Endothelial cell (in vitro differentiated cells): Measurements from ENCODE around the gene CASP6. TPM values are rescaled to one million over a fixed set of nuclear protein-coding genes. Genes with fewer than 3 reads are reported as not detected.

ENCODE experiments used
- DNase-seq: peaks from one replicate; pipeline ENCODE4 v3.0.0; 2021; ENCODE audit warnings: low spot score
- H3K27ac Mint-ChIP-seq: one replicate; pipeline ENCODE4 v1.8.0; 2021; ENCODE audit warnings: mixed read lengths, inconsistent platforms; ENCODE audit not compliant: unreplicated experiment
- H3K27me3 Mint-ChIP-seq: one replicate; pipeline ENCODE4 v1.8.0; 2021; ENCODE audit warnings: mild to moderate bottlenecking, moderate library complexity, mixed read lengths, inconsistent platforms; ENCODE audit not compliant: unreplicated experiment
- H3K36me3 Mint-ChIP-seq: one replicate; pipeline ENCODE4 v1.8.0; 2021; ENCODE audit warnings: mild to moderate bottlenecking, low read depth, mixed read lengths, inconsistent platforms; ENCODE audit not compliant: unreplicated experiment
- H3K4me1 Mint-ChIP-seq: one replicate; pipeline ENCODE4 v1.8.0; 2021; ENCODE audit warnings: mild to moderate bottlenecking, mixed read lengths, inconsistent platforms; ENCODE audit not compliant: unreplicated experiment
- H3K4me3 Mint-ChIP-seq: one replicate; pipeline ENCODE4 v1.8.0; 2021; ENCODE audit warnings: mild to moderate bottlenecking, mixed read lengths, inconsistent platforms; ENCODE audit not compliant: unreplicated experiment
- H3K9me3 Mint-ChIP-seq: one replicate; pipeline ENCODE4 v1.8.0; 2021; ENCODE audit warnings: mixed read lengths, inconsistent platforms; ENCODE audit not compliant: unreplicated experiment
- total RNA-seq: library from RNA; stranded (reverse); fragmentation: NEBNext Ultra II Directional; extraction: Animal tissue kit (Norgen Biotek cat#: 25700); gene quantifications from one replicate; pipeline ENCODE4 v1.2.1, GENCODE V29; 2021; ENCODE audit not compliant: unreplicated experiment
- TF ChIP-seq, protein P1 (sequence below): fragments of 200-600 bp; sonication (generic); IDR thresholded peaks from one replicate; pipeline ENCODE4 v1.5.0; 2021; ENCODE audit warnings: antibody characterized with exemption; ENCODE audit not compliant: unreplicated experiment

Gene CASP6
- total RNA-seq, 1 donor from 2014 or later, result 76.4 TPM

- Mint-ChIP-seq H3K4me3 (peak within 1 kb of the TSS; percentile 92), H3K36me3 (peaks cover 3% of the 10 kb centered on the region), H3K27ac (peak within 1 kb of the TSS; percentile 82), H3K27me3 (peaks cover 3% of the 10 kb centered on the region), H3K9me3 (no peaks in the 10 kb centered on the region), H3K4me1 (peaks cover 15% of the 10 kb centered on the region)
- TF ChIP-seq, protein P1, sequence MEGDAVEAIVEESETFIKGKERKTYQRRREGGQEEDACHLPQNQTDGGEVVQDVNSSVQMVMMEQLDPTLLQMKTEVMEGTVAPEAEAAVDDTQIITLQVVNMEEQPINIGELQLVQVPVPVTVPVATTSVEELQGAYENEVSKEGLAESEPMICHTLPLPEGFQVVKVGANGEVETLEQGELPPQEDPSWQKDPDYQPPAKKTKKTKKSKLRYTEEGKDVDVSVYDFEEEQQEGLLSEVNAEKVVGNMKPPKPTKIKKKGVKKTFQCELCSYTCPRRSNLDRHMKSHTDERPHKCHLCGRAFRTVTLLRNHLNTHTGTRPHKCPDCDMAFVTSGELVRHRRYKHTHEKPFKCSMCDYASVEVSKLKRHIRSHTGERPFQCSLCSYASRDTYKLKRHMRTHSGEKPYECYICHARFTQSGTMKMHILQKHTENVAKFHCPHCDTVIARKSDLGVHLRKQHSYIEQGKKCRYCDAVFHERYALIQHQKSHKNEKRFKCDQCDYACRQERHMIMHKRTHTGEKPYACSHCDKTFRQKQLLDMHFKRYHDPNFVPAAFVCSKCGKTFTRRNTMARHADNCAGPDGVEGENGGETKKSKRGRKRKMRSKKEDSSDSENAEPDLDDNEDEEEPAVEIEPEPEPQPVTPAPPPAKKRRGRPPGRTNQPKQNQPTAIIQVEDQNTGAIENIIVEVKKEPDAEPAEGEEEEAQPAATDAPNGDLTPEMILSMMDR, result no peak
- peak; percentile 65 for DNase-seq
Measured at GRCh38 chr4:109729718-109730618, 26.7 kb upstream of the CASP6 start, which contains the start of gene PLA2G12A. TSS of gene PLA2G12A (minus strand) at chr4:109730070. CDS start at chr4:109729809, 261 bp downstream.

DNA sequence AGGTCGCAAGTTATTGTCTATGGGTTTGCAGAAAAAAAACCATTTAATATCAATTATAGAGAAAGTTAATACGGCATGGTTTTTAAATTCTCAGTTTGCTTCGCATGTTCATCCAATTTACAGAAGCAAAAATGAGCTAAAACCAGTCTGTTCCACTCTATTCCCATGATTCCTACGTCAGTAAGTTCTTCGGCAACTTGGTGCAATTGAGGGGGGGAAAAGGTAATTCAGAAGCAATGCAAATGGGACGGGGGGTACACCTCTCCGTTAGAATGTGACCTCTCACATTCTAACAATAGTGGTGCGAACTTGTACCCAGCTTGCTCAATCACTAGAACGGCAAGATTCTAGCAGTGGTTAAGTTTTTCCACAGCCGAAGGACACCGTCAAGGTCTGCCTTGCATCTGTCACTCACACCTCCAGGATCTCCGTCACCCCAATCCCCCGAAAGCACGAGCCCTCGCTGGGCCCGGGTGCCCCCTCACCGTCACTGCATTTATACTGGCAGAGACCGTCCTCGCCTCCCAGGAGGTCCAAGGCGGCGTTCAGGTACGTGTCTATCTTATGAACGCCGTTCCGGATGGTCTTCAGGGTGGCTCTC, 26.0 kb upstream of the CASP6 start:
- TF ChIP-seq, protein P1, result no peak
- H3K4me1 Mint-ChIP-seq, result peaks cover 15% of the 10 kb centered on the region
- H3K9me3 Mint-ChIP-seq, result no peaks in the 10 kb centered on the region
- H3K36me3 Mint-ChIP-seq, result peaks cover 2% of the 10 kb centered on the region
- DNase-seq, result no peak
- peak overlapping the region; percentile 92 for H3K4me3 Mint-ChIP-seq
- H3K27ac Mint-ChIP-seq, result peak overlapping the region; percentile 52
- H3K27me3 Mint-ChIP-seq, result peaks cover 3% of the 10 kb centered on the region

GRCh38 chr4:109728385-109728784, 25.1 kb upstream of the CASP6 start:
- DNase-seq, result no peak
- TF ChIP-seq, protein P1, result no peak
- H3K27me3 Mint-ChIP-seq, result peaks cover 3% of the 10 kb centered on the region
- H3K4me3 Mint-ChIP-seq, result peak overlapping the region; percentile 92
- peaks cover under 1% of the 10 kb centered on the region for H3K36me3 Mint-ChIP-seq
- no peaks in the 10 kb centered on the region for H3K9me3 Mint-ChIP-seq
- H3K4me1 Mint-ChIP-seq, result peaks cover 15% of the 10 kb centered on the region
- no peak overlapping the region for H3K27ac Mint-ChIP-seq

GRCh38 chr4:109723110-109723509, 19.9 kb upstream of the CASP6 start:
- Mint-ChIP-seq H3K4me3 (no peak overlapping the region), H3K27me3 (no peaks in the 10 kb centered on the region), H3K27ac (no peak overlapping the region), H3K36me3 (peaks cover 14% of the 10 kb centered on the region), H3K9me3 (no peaks in the 10 kb centered on the region), H3K4me1 (peaks cover 4% of the 10 kb centered on the region)
- no peak for DNase-seq
- TF ChIP-seq, protein P1, result no peak

DNA sequence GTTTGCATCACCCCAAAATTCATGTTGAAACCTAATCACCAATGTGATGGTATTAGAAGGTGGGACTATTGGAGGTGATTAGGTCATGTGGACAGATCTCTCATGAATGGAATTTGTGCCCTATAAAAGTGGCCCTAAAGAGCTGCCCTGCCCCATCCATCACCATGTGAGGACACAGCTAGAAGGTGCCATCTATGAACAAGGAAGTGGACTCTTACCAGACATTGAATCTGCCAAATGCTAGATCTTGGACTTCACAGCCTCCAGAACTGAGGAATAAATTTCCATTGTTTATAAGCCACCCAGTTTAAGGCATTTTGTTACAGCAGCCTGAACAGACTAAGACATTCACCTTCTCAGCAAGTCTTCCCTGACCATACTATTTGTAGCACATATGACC, 19.1 kb upstream of the CASP6 start:
- TF ChIP-seq, protein P1, result no peak
- Mint-ChIP-seq H3K9me3 (no peaks in the 10 kb centered on the region), H3K4me3 (no peak overlapping the region), H3K4me1 (no peaks in the 10 kb centered on the region), H3K27me3 (no peaks in the 10 kb centered on the region), H3K36me3 (peaks cover 20% of the 10 kb centered on the region), H3K27ac (no peak overlapping the region)
- DNase-seq, result no peak
